ENCODE data around the gene MRPL55. TPM values are rescaled to one million over a fixed set of nuclear protein-coding genes. Genes with fewer than 3 reads are reported as not detected.

MRPL55 gene
- total and polyA plus RNA-seq, 2 of the 4 experiments (the other 2 are of a cell fraction) = 48.9 to 95.4 TPM

GRCh38 chr1:228112167-228112566 lies 3.1 kb upstream of the MRPL55 start:
- Histone ChIP-seq H3K9me1 (ENCODE audit: insufficient read depth, low read length) (no peaks in the 10 kb centered on the region), H3K18ac (ENCODE audit: low read depth, low read length) (no peak overlapping the region), H3K4ac (ENCODE audit: low read depth, low read length) (no peak overlapping the region), H3K56ac (ENCODE audit: extremely low read depth, insufficient read depth, low read length) (no peak overlapping the region), H3K9ac (ENCODE audit: low read depth, low read length) (no peak overlapping the region), H2AK5ac (ENCODE audit: low read depth, low read length) (no peak overlapping the region), H3K4me2 (ENCODE audit: low read depth, low read length) (no peak overlapping the region), H4K91ac (ENCODE audit: insufficient read depth, low read depth, low read length) (no peak overlapping the region), H3K27ac (ENCODE audit: insufficient read depth, low read length) (no peak overlapping the region), H3K9me3 (ENCODE audit: control insufficient read depth, insufficient read depth, low read length) (no peaks in the 10 kb centered on the region), H3K14ac (replicated peaks; ENCODE audit: low read depth, low read length) (no peak overlapping the region), H4K5ac (ENCODE audit: low read depth, low read length) (no peak overlapping the region), H2AFZ (replicated peaks; ENCODE audit: low read length, poor library complexity) (no peak overlapping the region), H2BK15ac (ENCODE audit: low read depth, low read length) (no peak overlapping the region), H2BK5ac (ENCODE audit: low read depth, low read length, poor library complexity, severe bottlenecking) (no peak overlapping the region), H2BK20ac (ENCODE audit: low read depth, low read length) (no peak overlapping the region), H4K8ac (ENCODE audit: low read depth in 2 of 2, low read length in 2 of 2) (no peak overlapping the region), H4K20me1 (ENCODE audit: insufficient read depth, low read length) (no peaks in the 10 kb centered on the region), H3K23ac (ENCODE audit: low read depth, low read length) (no peak overlapping the region), H3K4me1 (ENCODE audit: control insufficient read depth, insufficient read depth, low read length) (peaks cover 3% of the 10 kb centered on the region), H2BK120ac (ENCODE audit: low read depth, low read length) (no peak overlapping the region), H3K27me3 (ENCODE audit: control insufficient read depth, insufficient read depth, low read length) (no peaks in the 10 kb centered on the region), H3K36me3 (ENCODE audit: control insufficient read depth, insufficient read depth, low read length) (peaks cover 4% of the 10 kb centered on the region; the same call in 1 of the 2 replicates), H3K79me1 (ENCODE audit: low read depth in 1 of 2, low read length in 2 of 2) (peaks cover 11 to 32% of the 10 kb centered on the region in 2 experiments; a peak in 3 of 4 replicates), H3K4me3 (ENCODE audit: insufficient read depth, low read depth, low read length) (no peak overlapping the region), H2AK9ac (replicated peaks; ENCODE audit: low read depth, low read length, poor library complexity) (no peak overlapping the region)
- ChIA-PET CTCF (interaction anchor here (1.4 kb wide), 1 partner anchor 19 kb away, joined by 5 read pairs; no protein-coding TSS in a partner anchor), POLR2A (ENCODE audit: unreplicated experiment) (interaction anchor here (0.7 kb wide), 1 partner anchor 23 kb away, joined by 3 read pairs; no protein-coding TSS in a partner anchor)
- dilution Hi-C loops (cut with HindIII; ENCODE audit: low sequenced_read_pairs, unreplicated experiment) = no loop called here
- no peak for ATAC-seq (ENCODE audit: low read depth)
- DNase-seq = no peak
- in situ Hi-C loops (cut with MboI; ENCODE audit: low sequenced_read_pairs) = no loop called here
- no peak for TF ChIP-seq RAD21 (IDR thresholded peaks at IDR 0.05; ENCODE audit: low read length)
- TF ChIP-seq MXI1 (IDR thresholded peaks at IDR 0.05; ENCODE audit: borderline replicate concordance, low read depth, low read length) = no peak
- no peak for TF ChIP-seq FOS (IDR thresholded peaks at IDR 0.05; ENCODE audit: low read depth, low read length)
- no peak for TF ChIP-seq CTCF (conservative IDR thresholded peaks at IDR 0.05; ENCODE audit: low read depth, low read length)
- no peak for TF ChIP-seq CEBPB (IDR thresholded peaks at IDR 0.05; ENCODE audit: low read depth, low read length)
- no peak for TF ChIP-seq RCOR1 (IDR thresholded peaks at IDR 0.05; ENCODE audit: insufficient replicate concordance, low read length)
- no peak for TF ChIP-seq CHD1 (IDR thresholded peaks at IDR 0.05; ENCODE audit: low read depth, low read length)
- TF ChIP-seq POLR2A (IDR thresholded peaks at IDR 0.05; ENCODE audit: low read depth, low read length) = no peak
- no peak for TF ChIP-seq MAFK (IDR thresholded peaks at IDR 0.05; ENCODE audit: low read depth, low read length)
- TF ChIP-seq NFE2L2 (IDR thresholded peaks at IDR 0.05; ENCODE audit: low read depth, low read length) = no peak
- TF ChIP-seq ELK1 (IDR thresholded peaks at IDR 0.05; ENCODE audit: borderline replicate concordance, low read depth, low read length) = no peak
- no peak for TF ChIP-seq RFX5 (IDR thresholded peaks at IDR 0.05; ENCODE audit: low read depth, low read length)
- no peak for TF ChIP-seq MAZ (IDR thresholded peaks at IDR 0.05; ENCODE audit: borderline replicate concordance, low read depth, low read length)
- no peak for TF ChIP-seq USF2 (IDR thresholded peaks at IDR 0.05; ENCODE audit: low read depth, low read length)
- no peak for TF ChIP-seq SMC3 (IDR thresholded peaks at IDR 0.05; ENCODE audit: low read depth, low read length)
- TF ChIP-seq BHLHE40 (IDR thresholded peaks at IDR 0.05; ENCODE audit: low read depth, low read length) = no peak
- WGBS, 2 experiments (ENCODE audit: extremely low coverage in 2 of 2, insufficient read length in 1 of 2) = 100% methylated on average over 1 of the region's 7 CpGs; no CpG with 5 or more reads in 1 of the 2 experiments
- BruUV-seq (replicated peaks) = no TSS peak
- intact Hi-C loops (cut with micrococcal nuclease) = no loop called here
